Ishikawa (cell line): ENCODE results near the gene GOLT1A.

Experiments
- CEBPB ChIP-seq: IDR thresholded peaks from 2 replicates; pipeline ENCODE4 v1.6.1; 2012
- CREB1 ChIP-seq: IDR thresholded peaks from 2 replicates; pipeline ENCODE4 v1.6.1; 2012; ENCODE audit warnings: low read depth
- EGR1 ChIP-seq: IDR thresholded peaks from 2 replicates; pipeline ENCODE4 v1.6.1; 2012
- EP300 ChIP-seq: IDR thresholded peaks from 2 replicates; pipeline ENCODE4 v1.6.1; 2012; ENCODE audit warnings: borderline replicate concordance
- FOXM1 ChIP-seq: IDR thresholded peaks from 2 replicates; pipeline ENCODE4 v1.6.1; 2012; ENCODE audit warnings: low read depth, borderline replicate concordance
- MAX ChIP-seq: IDR thresholded peaks from 2 replicates; pipeline ENCODE4 v1.6.1; 2012
- NFIC ChIP-seq: IDR thresholded peaks from 2 replicates; pipeline ENCODE4 v1.6.1; 2012
- RAD21 ChIP-seq: IDR thresholded peaks from 2 replicates; pipeline ENCODE4 v1.6.1; 2012; ENCODE audit warnings: low read depth
- REST ChIP-seq: IDR thresholded peaks from 2 replicates; pipeline ENCODE4 v1.6.1; 2012; ENCODE audit warnings: low read depth, mild to moderate bottlenecking
- TAF1 ChIP-seq: IDR thresholded peaks from 2 replicates; pipeline ENCODE4 v1.6.1; 2012; ENCODE audit warnings: low read depth, mild to moderate bottlenecking
- TCF12 ChIP-seq: IDR thresholded peaks from 2 replicates; pipeline ENCODE4 v1.6.1; 2012; ENCODE audit warnings: low read depth
- TEAD4 ChIP-seq: IDR thresholded peaks from 2 replicates; pipeline ENCODE4 v1.6.1; 2012
- USF1 ChIP-seq: IDR thresholded peaks from 2 replicates; pipeline ENCODE4 v1.6.1; 2012
- YY1 ChIP-seq: IDR thresholded peaks from 2 replicates; pipeline ENCODE4 v1.6.1; 2012; ENCODE audit warnings: low read depth
- ZBTB7A ChIP-seq: IDR thresholded peaks from 2 replicates; pipeline ENCODE4 v1.6.1; 2012; ENCODE audit warnings: low read depth

The GOLT1A gene

GRCh38 chr1:204216880-204217647 is 3.3 kb upstream of the GOLT1A start:
- no peak for TF ChIP-seq TEAD4
- TF ChIP-seq MAX: no peak
- no peak for TF ChIP-seq CREB1
- TF ChIP-seq EP300: no peak
- no peak for TF ChIP-seq YY1
- TF ChIP-seq TCF12: no peak
- no peak for TF ChIP-seq FOXM1
- no peak for TF ChIP-seq REST
- TF ChIP-seq USF1: no peak
- no peak for TF ChIP-seq CEBPB
- TF ChIP-seq TAF1: no peak
- TF ChIP-seq RAD21: no peak
- no peak for TF ChIP-seq NFIC

- TF ChIP-seq MAX (no peak), YY1 (no peak)
Measured at GRCh38 chr1:204216236-204216635, 2.4 kb upstream of the GOLT1A start.

- TF ChIP-seq RAD21 (no peak), TCF12 (no peak), REST (no peak), ZBTB7A (no peak), NFIC (no peak), YY1 (no peak), USF1 (no peak), MAX (no peak), TEAD4 (no peak), CREB1 (no peak), FOXM1 (no peak), TAF1 (no peak), CEBPB (no peak), EP300 (no peak), EGR1 (no peak)
Measured at GRCh38 chr1:204212715-204213114, 1.1 kb downstream of the GOLT1A start.

GRCh38 chr1:204211046-204211445 is 2.7 kb downstream of the GOLT1A start:
- TF ChIP-seq ZBTB7A (no peak), NFIC (no peak), EP300 (no peak), MAX (no peak), TAF1 (no peak), YY1 (no peak), CEBPB (no peak), TEAD4 (no peak), USF1 (no peak), FOXM1 (no peak), TCF12 (no peak), RAD21 (no peak), CREB1 (no peak)

GRCh38 chr1:204207136-204207616 is 6.6 kb downstream of the GOLT1A start:
- TF ChIP-seq USF1: no peak
- 0 out of 2 replicates have a peak, but pooled peaks have one; percentile 20 for TF ChIP-seq MAX
- TF ChIP-seq TAF1: no peak
- no peak for TF ChIP-seq ZBTB7A
- TF ChIP-seq YY1: no peak
- no peak for TF ChIP-seq TEAD4
- TF ChIP-seq EP300: no peak
- no peak for TF ChIP-seq REST
- TF ChIP-seq EGR1: no peak
- TF ChIP-seq TCF12: no peak
- TF ChIP-seq CEBPB: no peak
- TF ChIP-seq FOXM1: no peak
- TF ChIP-seq RAD21: peak; percentile 68
- no peak for TF ChIP-seq CREB1
